Activated gamma-delta T cell (primary cell): ENCODE measurements around the gene ISL1.

Experiments
- DNase-seq: peaks from one replicate; lab custom pipeline; 2025; lab: John Stamatoyannopoulos, UW

The ISL1 gene

GRCh38 chr5:51386916-51387883 is 4.0 kb downstream of the ISL1 start:
- DNase-seq = no peak

GRCh38 chr5:51387884-51388275 is 4.6 kb downstream of the ISL1 start:
- no peak for DNase-seq

GRCh38 chr5:51388488-51389287 is 5.4 kb downstream of the ISL1 start:
- no peak for DNase-seq

- no peak for DNase-seq
These were observed 6.0 kb downstream of the ISL1 start for GRCh38 chr5:51389288-51389576.

- DNase-seq = no peak
These were observed 6.6 kb downstream of the ISL1 start for GRCh38 chr5:51389577-51390463.

- DNase-seq = no peak
These were observed 7.9 kb downstream of the ISL1 start for GRCh38 chr5:51391175-51391574.

- DNase-seq = no peak
These were observed 9.5 kb downstream of the ISL1 start for GRCh38 chr5:51392689-51393199.

GRCh38 chr5:51394609-51395008 is 11.4 kb downstream of the ISL1 start:
- DNase-seq = no peak

- no peak for DNase-seq
These were observed 12.0 kb downstream of the ISL1 start for GRCh38 chr5:51395245-51395644.

- DNase-seq = no peak
These were observed 12.6 kb downstream of the ISL1 start for GRCh38 chr5:51395666-51396356.

GRCh38 chr5:51396797-51397196 is 13.5 kb downstream of the ISL1 start:
- DNase-seq = no peak

GRCh38 chr5:51397996-51398395 is 14.7 kb downstream of the ISL1 start:
- no peak for DNase-seq

GRCh38 chr5:51398875-51399642 is 15.8 kb downstream of the ISL1 start:
- DNase-seq = no peak

GRCh38 chr5:51399643-51400006 is 16.4 kb downstream of the ISL1 start:
- DNase-seq = no peak

- no peak for DNase-seq
These were observed 21.0 kb downstream of the ISL1 start for GRCh38 chr5:51404255-51404654.

- DNase-seq = no peak
These were observed 28.7 kb downstream of the ISL1 start for GRCh38 chr5:51411921-51412325.

- no peak for DNase-seq
These were observed 31.3 kb downstream of the ISL1 start for GRCh38 chr5:51414516-51414915.

- no peak for DNase-seq
These were observed 32.9 kb downstream of the ISL1 start for GRCh38 chr5:51416149-51416548.

- DNase-seq = no peak
These were observed 49.9 kb downstream of the ISL1 start for GRCh38 chr5:51433052-51433710.

- DNase-seq = no peak
These were observed 56.0 kb downstream of the ISL1 start for GRCh38 chr5:51439232-51439631.
